ENCODE data around the gene METTL15.

Gene METTL15

GRCh38 chr11:28223577-28223976 is 115.4 kb downstream of the METTL15 start:
- H3K9ac ChIP-seq (ENCODE audit: low read length) = no peak overlapping the region
- H3K4me3 ChIP-seq (ENCODE audit: low read depth in 1 of 2, low read length in 2 of 2) = no peak overlapping the region
- no peaks in the 10 kb centered on the region for H3K4me1 ChIP-seq (ENCODE audit: insufficient read depth, low read length)
- H3K36me3 ChIP-seq (ENCODE audit: insufficient read depth, low read length) = no peaks in the 10 kb centered on the region
- H3K27ac ChIP-seq (ENCODE audit: low read depth, low read length) = no peak overlapping the region
- no peaks in the 10 kb centered on the region for H3K27me3 ChIP-seq (ENCODE audit: control insufficient read depth in 1 of 2, insufficient read depth in 2 of 2, low read length in 2 of 2)
- H3K9me3 ChIP-seq (ENCODE audit: low read length) = no peaks in the 10 kb centered on the region

- Histone ChIP-seq H3K36me3 (ENCODE audit: insufficient read depth, low read length) (no peaks in the 10 kb centered on the region), H3K4me1 (ENCODE audit: insufficient read depth, low read length) (no peaks in the 10 kb centered on the region), H3K9ac (ENCODE audit: low read length) (no peak overlapping the region), H3K27me3 (ENCODE audit: control insufficient read depth in 1 of 2, insufficient read depth in 2 of 2, low read length in 2 of 2) (no peaks in the 10 kb centered on the region), H3K27ac (ENCODE audit: low read depth, low read length) (no peak overlapping the region), H3K4me3 (ENCODE audit: low read depth in 1 of 2, low read length in 2 of 2) (no peak overlapping the region), H3K9me3 (ENCODE audit: low read length) (no peaks in the 10 kb centered on the region)
Observed at GRCh38 chr11:28223994-28224393, 115.8 kb downstream of the METTL15 start.

GRCh38 chr11:28227460-28227859 is 119.3 kb downstream of the METTL15 start:
- no peaks in the 10 kb centered on the region for H3K9me3 ChIP-seq (ENCODE audit: low read length)
- no peaks in the 10 kb centered on the region for H3K4me1 ChIP-seq (ENCODE audit: insufficient read depth, low read length)
- H3K27me3 ChIP-seq (ENCODE audit: control insufficient read depth in 1 of 2, insufficient read depth in 2 of 2, low read length in 2 of 2) = no peaks in the 10 kb centered on the region
- H3K4me3 ChIP-seq (ENCODE audit: low read depth in 1 of 2, low read length in 2 of 2) = no peak overlapping the region
- H3K27ac ChIP-seq (ENCODE audit: low read depth, low read length) = no peak overlapping the region
- H3K9ac ChIP-seq (ENCODE audit: low read length) = no peak overlapping the region
- H3K36me3 ChIP-seq (ENCODE audit: insufficient read depth, low read length) = no peaks in the 10 kb centered on the region

- H3K36me3 ChIP-seq (ENCODE audit: insufficient read depth, low read length) = no peaks in the 10 kb centered on the region
- no peaks in the 10 kb centered on the region for H3K27me3 ChIP-seq (ENCODE audit: control insufficient read depth in 1 of 2, insufficient read depth in 2 of 2, low read length in 2 of 2)
- H3K9ac ChIP-seq (ENCODE audit: low read length) = no peak overlapping the region
- H3K9me3 ChIP-seq (ENCODE audit: low read length) = no peaks in the 10 kb centered on the region
- H3K27ac ChIP-seq (ENCODE audit: low read depth, low read length) = no peak overlapping the region
- no peak overlapping the region for H3K4me3 ChIP-seq (ENCODE audit: low read depth in 1 of 2, low read length in 2 of 2)
- no peaks in the 10 kb centered on the region for H3K4me1 ChIP-seq (ENCODE audit: insufficient read depth, low read length)
Observed at GRCh38 chr11:28228196-28228895, 120.2 kb downstream of the METTL15 start.

- H3K27me3 ChIP-seq (ENCODE audit: control insufficient read depth in 1 of 2, insufficient read depth in 2 of 2, low read length in 2 of 2) = no peaks in the 10 kb centered on the region
- no peak overlapping the region for H3K4me3 ChIP-seq (ENCODE audit: low read depth in 1 of 2, low read length in 2 of 2)
- H3K36me3 ChIP-seq (ENCODE audit: insufficient read depth, low read length) = no peaks in the 10 kb centered on the region
- H3K4me1 ChIP-seq (ENCODE audit: insufficient read depth, low read length) = no peaks in the 10 kb centered on the region
- H3K9me3 ChIP-seq (ENCODE audit: low read length) = no peaks in the 10 kb centered on the region
- H3K27ac ChIP-seq (ENCODE audit: low read depth, low read length) = no peak overlapping the region
- H3K9ac ChIP-seq (ENCODE audit: low read length) = no peak overlapping the region
Observed at GRCh38 chr11:28231475-28231874, 123.3 kb downstream of the METTL15 start.

- Histone ChIP-seq H3K9ac (ENCODE audit: low read length) (no peak overlapping the region), H3K36me3 (ENCODE audit: insufficient read depth, low read length) (no peaks in the 10 kb centered on the region), H3K27me3 (ENCODE audit: control insufficient read depth in 1 of 2, insufficient read depth in 2 of 2, low read length in 2 of 2) (no peaks in the 10 kb centered on the region), H3K4me1 (ENCODE audit: insufficient read depth, low read length) (no peaks in the 10 kb centered on the region), H3K4me3 (ENCODE audit: low read depth in 1 of 2, low read length in 2 of 2) (no peak overlapping the region), H3K9me3 (ENCODE audit: low read length) (no peaks in the 10 kb centered on the region), H3K27ac (ENCODE audit: low read depth, low read length) (no peak overlapping the region)
Observed at GRCh38 chr11:28232649-28233048, 124.5 kb downstream of the METTL15 start.

- H3K9me3 ChIP-seq (ENCODE audit: low read length) = no peaks in the 10 kb centered on the region
- H3K36me3 ChIP-seq (ENCODE audit: insufficient read depth, low read length) = no peaks in the 10 kb centered on the region
- no peak overlapping the region for H3K4me3 ChIP-seq (ENCODE audit: low read depth in 1 of 2, low read length in 2 of 2)
- H3K4me1 ChIP-seq (ENCODE audit: insufficient read depth, low read length) = no peaks in the 10 kb centered on the region
- no peak overlapping the region for H3K9ac ChIP-seq (ENCODE audit: low read length)
- no peak overlapping the region for H3K27ac ChIP-seq (ENCODE audit: low read depth, low read length)
- H3K27me3 ChIP-seq (ENCODE audit: control insufficient read depth in 1 of 2, insufficient read depth in 2 of 2, low read length in 2 of 2) = no peaks in the 10 kb centered on the region
Observed at GRCh38 chr11:28241760-28242159, 133.6 kb downstream of the METTL15 start.

- Histone ChIP-seq H3K4me3 (ENCODE audit: low read depth in 1 of 2, low read length in 2 of 2) (no peak overlapping the region), H3K9ac (ENCODE audit: low read length) (no peak overlapping the region), H3K4me1 (ENCODE audit: insufficient read depth, low read length) (no peaks in the 10 kb centered on the region), H3K27ac (ENCODE audit: low read depth, low read length) (no peak overlapping the region), H3K36me3 (ENCODE audit: insufficient read depth, low read length) (no peaks in the 10 kb centered on the region), H3K9me3 (ENCODE audit: low read length) (no peaks in the 10 kb centered on the region), H3K27me3 (ENCODE audit: control insufficient read depth in 1 of 2, insufficient read depth in 2 of 2, low read length in 2 of 2) (no peaks in the 10 kb centered on the region)
Observed at GRCh38 chr11:28242596-28242995, 134.4 kb downstream of the METTL15 start.

GRCh38 chr11:28243061-28243460 is 134.9 kb downstream of the METTL15 start:
- H3K27ac ChIP-seq (ENCODE audit: low read depth, low read length) = no peak overlapping the region
- H3K4me3 ChIP-seq (ENCODE audit: low read depth in 1 of 2, low read length in 2 of 2) = no peak overlapping the region

GRCh38 chr11:28243581-28243980 is 135.4 kb downstream of the METTL15 start:
- Histone ChIP-seq H3K36me3 (ENCODE audit: insufficient read depth, low read length) (no peaks in the 10 kb centered on the region), H3K9me3 (ENCODE audit: low read length) (no peaks in the 10 kb centered on the region), H3K4me1 (ENCODE audit: insufficient read depth, low read length) (no peaks in the 10 kb centered on the region), H3K27me3 (ENCODE audit: control insufficient read depth in 1 of 2, insufficient read depth in 2 of 2, low read length in 2 of 2) (no peaks in the 10 kb centered on the region), H3K4me3 (ENCODE audit: low read depth in 1 of 2, low read length in 2 of 2) (no peak overlapping the region), H3K9ac (ENCODE audit: low read length) (no peak overlapping the region), H3K27ac (ENCODE audit: low read depth, low read length) (no peak overlapping the region)

More at GRCh38 chr11:28243061-28243460, 134.9 kb downstream of the METTL15 start:
- H3K27me3 ChIP-seq (ENCODE audit: control insufficient read depth in 1 of 2, insufficient read depth in 2 of 2, low read length in 2 of 2) = no peaks in the 10 kb centered on the region
- H3K4me1 ChIP-seq (ENCODE audit: insufficient read depth, low read length) = no peaks in the 10 kb centered on the region
- H3K9ac ChIP-seq (ENCODE audit: low read length) = no peak overlapping the region
- H3K36me3 ChIP-seq (ENCODE audit: insufficient read depth, low read length) = no peaks in the 10 kb centered on the region
- no peaks in the 10 kb centered on the region for H3K9me3 ChIP-seq (ENCODE audit: low read length)

- Histone ChIP-seq H3K9ac (ENCODE audit: low read length) (no peak overlapping the region), H3K4me3 (ENCODE audit: low read depth in 1 of 2, low read length in 2 of 2) (no peak overlapping the region), H3K27me3 (ENCODE audit: control insufficient read depth in 1 of 2, insufficient read depth in 2 of 2, low read length in 2 of 2) (no peaks in the 10 kb centered on the region), H3K9me3 (ENCODE audit: low read length) (no peaks in the 10 kb centered on the region), H3K27ac (ENCODE audit: low read depth, low read length) (no peak overlapping the region), H3K36me3 (ENCODE audit: insufficient read depth, low read length) (no peaks in the 10 kb centered on the region), H3K4me1 (ENCODE audit: insufficient read depth, low read length) (no peaks in the 10 kb centered on the region)
Observed at GRCh38 chr11:28245131-28245530, 136.9 kb downstream of the METTL15 start.

GRCh38 chr11:28250192-28250591 is 142.0 kb downstream of the METTL15 start:
- H3K4me1 ChIP-seq (ENCODE audit: insufficient read depth, low read length) = no peaks in the 10 kb centered on the region
- H3K4me3 ChIP-seq (ENCODE audit: low read depth in 1 of 2, low read length in 2 of 2) = no peak overlapping the region
- H3K9me3 ChIP-seq (ENCODE audit: low read length) = no peaks in the 10 kb centered on the region
- no peak overlapping the region for H3K27ac ChIP-seq (ENCODE audit: low read depth, low read length)
- H3K9ac ChIP-seq (ENCODE audit: low read length) = no peak overlapping the region
- no peaks in the 10 kb centered on the region for H3K27me3 ChIP-seq (ENCODE audit: control insufficient read depth in 1 of 2, insufficient read depth in 2 of 2, low read length in 2 of 2)
- H3K36me3 ChIP-seq (ENCODE audit: insufficient read depth, low read length) = no peaks in the 10 kb centered on the region
